ENCODE results near the gene FCN1. TPM values are rescaled to one million over a fixed set of nuclear protein-coding genes. Genes with fewer than 3 reads are reported as not detected.

Gene FCN1
- total and polyA plus RNA-seq, 4 donors, result 0.08 to 13.8 (median 0.87) TPM

DNA sequence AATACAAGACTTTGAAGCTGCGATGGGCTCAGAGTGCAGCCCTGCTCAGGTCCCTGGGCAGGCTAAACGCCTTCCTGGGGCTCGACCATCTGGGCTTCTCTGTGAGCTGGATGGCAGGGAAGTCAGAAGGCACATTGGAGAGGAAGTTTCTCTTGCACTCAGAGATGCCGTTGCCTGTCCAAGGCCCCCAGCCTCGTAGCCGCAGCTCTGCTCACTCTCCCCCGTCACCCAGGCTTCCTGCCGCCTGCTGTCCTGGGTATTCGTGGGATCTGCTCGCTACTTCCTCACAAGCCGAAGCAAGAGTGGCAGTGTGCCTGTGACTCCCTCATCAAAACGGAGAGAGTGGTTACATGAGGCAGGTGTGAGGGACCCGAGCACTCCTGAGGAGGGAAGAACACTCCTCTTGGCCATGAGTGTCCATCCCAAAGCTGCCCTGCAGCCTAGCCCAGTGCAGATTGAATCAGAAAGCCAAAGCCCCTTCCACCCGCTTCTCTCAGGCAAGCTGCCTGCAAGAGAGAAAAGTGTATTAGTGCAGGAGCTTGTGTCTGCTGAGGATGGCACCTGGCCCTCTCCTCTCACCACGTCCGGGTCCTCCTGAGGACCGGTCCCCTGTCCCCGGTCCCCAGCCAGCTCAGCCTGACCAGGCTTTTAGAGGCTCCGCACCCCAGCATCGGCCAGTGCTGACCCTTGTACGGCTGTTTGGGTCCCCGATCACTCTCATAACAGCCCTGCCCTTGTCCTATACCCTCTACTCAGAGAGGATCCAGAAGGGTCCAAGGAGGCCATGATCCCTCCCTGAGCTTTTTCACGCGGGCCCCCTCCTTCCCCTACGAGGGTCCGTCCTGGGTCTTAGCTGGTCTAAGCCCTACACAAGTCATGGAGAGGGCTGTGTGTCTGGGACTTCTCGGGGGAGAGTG lies 29.8 kb downstream of the FCN1 start:
- H3K36me3 ChIP-seq (ENCODE audit: control insufficient read depth, insufficient read depth, low read length), result no peaks in the 10 kb centered on the region
- H3K4me1 ChIP-seq (ENCODE audit: control insufficient read depth, insufficient read depth, low read length), result no peaks in the 10 kb centered on the region
- WGBS (ENCODE audit: insufficient coverage), result 74% methylated on average over 22 of the region's 27 CpGs
- no peaks in the 10 kb centered on the region for H3K9me3 ChIP-seq (ENCODE audit: control insufficient read depth, insufficient read depth, low read length)
- no peaks in the 10 kb centered on the region for H3K27me3 ChIP-seq (ENCODE audit: control insufficient read depth, insufficient read depth, low read length)
- DNase-seq (ENCODE audit: low read depth in 4 of 6, low spot score in 6 of 6), result no peak
- H3K4me3 ChIP-seq (ENCODE audit: low read depth, low read length), result no peak overlapping the region
- no peak overlapping the region for H3K27ac ChIP-seq (ENCODE audit: low read depth, low read length)

GRCh38 chr9:134887219-134887618 lies 30.5 kb downstream of the FCN1 start:
- H3K36me3 ChIP-seq (ENCODE audit: control insufficient read depth, insufficient read depth, low read length), result no peaks in the 10 kb centered on the region
- H3K27ac ChIP-seq (ENCODE audit: low read depth, low read length), result no peak overlapping the region
- no peak for DNase-seq (ENCODE audit: low read depth in 4 of 6, low spot score in 6 of 6)
- WGBS (ENCODE audit: insufficient coverage), result 90% methylated on average over 7 of the region's 10 CpGs
- no peaks in the 10 kb centered on the region for H3K9me3 ChIP-seq (ENCODE audit: control insufficient read depth, insufficient read depth, low read length)
- H3K4me3 ChIP-seq (ENCODE audit: low read depth, low read length), result no peak overlapping the region
- no peaks in the 10 kb centered on the region for H3K27me3 ChIP-seq (ENCODE audit: control insufficient read depth, insufficient read depth, low read length)
- no peaks in the 10 kb centered on the region for H3K4me1 ChIP-seq (ENCODE audit: control insufficient read depth, insufficient read depth, low read length)

GRCh38 chr9:134886413-134886913 lies 31.2 kb downstream of the FCN1 start:
- Histone ChIP-seq H3K9me3 (ENCODE audit: control insufficient read depth, insufficient read depth, low read length) (no peaks in the 10 kb centered on the region), H3K27ac (ENCODE audit: low read depth, low read length) (no peak overlapping the region), H3K27me3 (ENCODE audit: control insufficient read depth, insufficient read depth, low read length) (no peaks in the 10 kb centered on the region), H3K4me3 (ENCODE audit: low read depth, low read length) (no peak overlapping the region), H3K4me1 (ENCODE audit: control insufficient read depth, insufficient read depth, low read length) (no peaks in the 10 kb centered on the region), H3K36me3 (ENCODE audit: control insufficient read depth, insufficient read depth, low read length) (no peaks in the 10 kb centered on the region)
- no peak for DNase-seq (ENCODE audit: low read depth in 4 of 6, low spot score in 6 of 6)
- 92% methylated on average over 6 of the region's 11 CpGs for WGBS (ENCODE audit: insufficient coverage)

DNA sequence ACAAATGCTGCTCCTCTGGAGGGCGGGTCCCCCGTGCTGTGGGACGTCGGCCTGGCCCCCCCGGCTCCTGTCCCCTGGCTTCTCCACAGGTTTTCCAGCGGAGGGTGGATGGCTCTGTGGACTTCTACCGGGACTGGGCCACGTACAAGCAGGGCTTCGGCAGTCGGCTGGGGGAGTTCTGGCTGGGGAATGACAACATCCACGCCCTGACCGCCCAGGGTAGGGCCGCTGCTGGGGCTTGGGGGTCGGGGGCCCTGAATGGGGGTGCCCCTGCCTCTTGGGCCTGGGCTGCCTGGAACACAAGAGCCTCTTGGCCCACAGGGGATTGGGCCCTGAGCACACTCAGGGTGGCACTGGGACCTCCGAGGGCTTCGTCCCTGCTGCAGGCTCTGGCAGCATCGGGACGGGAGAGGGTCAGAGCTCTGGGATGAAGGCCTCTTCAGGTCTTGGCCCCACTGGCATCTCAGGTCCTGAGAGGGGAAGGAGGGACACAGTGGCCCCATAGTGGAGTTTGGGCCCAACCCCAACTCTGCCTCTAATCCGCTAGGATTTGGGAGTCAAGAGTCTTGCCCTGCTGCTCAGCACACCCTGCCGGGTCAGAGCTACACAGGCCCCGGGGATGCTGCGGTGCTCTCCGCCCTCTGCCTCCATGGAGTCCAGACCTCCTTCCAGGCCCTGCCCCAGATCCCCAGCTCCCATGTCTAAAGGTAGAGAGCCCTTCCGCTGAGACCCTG lies 31.9 kb downstream of the FCN1 start:
- Histone ChIP-seq H3K4me3 (ENCODE audit: low read depth, low read length) (no peak overlapping the region), H3K27ac (ENCODE audit: low read depth, low read length) (no peak overlapping the region), H3K36me3 (ENCODE audit: control insufficient read depth, insufficient read depth, low read length) (no peaks in the 10 kb centered on the region), H3K4me1 (ENCODE audit: control insufficient read depth, insufficient read depth, low read length) (no peaks in the 10 kb centered on the region), H3K9me3 (ENCODE audit: control insufficient read depth, insufficient read depth, low read length) (no peaks in the 10 kb centered on the region), H3K27me3 (ENCODE audit: control insufficient read depth, insufficient read depth, low read length) (no peaks in the 10 kb centered on the region)
- WGBS (ENCODE audit: insufficient coverage), result 86% methylated on average over 24 of the region's 24 CpGs
- DNase-seq (ENCODE audit: low read depth in 4 of 6, low spot score in 6 of 6), result no peak

DNA sequence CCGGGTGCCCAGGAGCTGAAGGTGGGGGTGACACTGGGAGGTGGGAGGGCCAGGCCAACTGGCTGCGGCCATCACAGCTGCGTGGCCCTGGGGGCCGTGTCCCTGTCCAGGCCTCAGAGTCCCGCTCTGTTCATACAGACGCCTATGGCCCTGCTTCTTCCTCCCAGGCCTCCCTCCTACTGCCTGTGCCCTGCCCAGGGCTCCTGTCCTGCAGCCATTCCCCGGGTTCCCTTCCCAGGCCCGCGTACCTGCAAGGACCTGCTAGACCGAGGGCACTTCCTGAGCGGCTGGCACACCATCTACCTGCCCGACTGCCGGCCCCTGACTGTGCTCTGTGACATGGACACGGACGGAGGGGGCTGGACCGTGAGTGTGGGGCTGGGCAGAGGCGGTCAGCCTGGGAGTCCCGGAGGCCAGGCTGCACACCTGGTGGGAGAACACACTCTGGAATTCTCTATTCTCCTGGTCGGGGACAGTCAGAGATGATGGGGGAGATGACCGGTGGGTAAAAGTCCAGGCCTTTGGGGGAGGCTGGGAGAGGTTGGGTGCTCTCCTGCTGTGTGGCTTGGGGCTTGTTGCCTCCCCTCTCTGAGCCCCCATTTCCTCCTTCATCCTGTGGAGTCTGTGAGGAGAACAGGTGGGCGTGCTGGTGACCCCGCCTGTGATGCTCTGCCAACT lies 32.6 kb downstream of the FCN1 start:
- no peaks in the 10 kb centered on the region for H3K36me3 ChIP-seq (ENCODE audit: control insufficient read depth, insufficient read depth, low read length)
- no peak for DNase-seq (ENCODE audit: low read depth in 4 of 6, low spot score in 6 of 6)
- peaks cover 6% of the 10 kb centered on the region for H3K4me1 ChIP-seq (ENCODE audit: control insufficient read depth, insufficient read depth, low read length)
- H3K27ac ChIP-seq (ENCODE audit: low read depth, low read length), result no peak overlapping the region
- no peaks in the 10 kb centered on the region for H3K27me3 ChIP-seq (ENCODE audit: control insufficient read depth, insufficient read depth, low read length)
- no peaks in the 10 kb centered on the region for H3K9me3 ChIP-seq (ENCODE audit: control insufficient read depth, insufficient read depth, low read length)
- WGBS (ENCODE audit: insufficient coverage), result 96% methylated on average over 14 of the region's 22 CpGs
- H3K4me3 ChIP-seq (ENCODE audit: low read depth, low read length), result no peak overlapping the region

DNA sequence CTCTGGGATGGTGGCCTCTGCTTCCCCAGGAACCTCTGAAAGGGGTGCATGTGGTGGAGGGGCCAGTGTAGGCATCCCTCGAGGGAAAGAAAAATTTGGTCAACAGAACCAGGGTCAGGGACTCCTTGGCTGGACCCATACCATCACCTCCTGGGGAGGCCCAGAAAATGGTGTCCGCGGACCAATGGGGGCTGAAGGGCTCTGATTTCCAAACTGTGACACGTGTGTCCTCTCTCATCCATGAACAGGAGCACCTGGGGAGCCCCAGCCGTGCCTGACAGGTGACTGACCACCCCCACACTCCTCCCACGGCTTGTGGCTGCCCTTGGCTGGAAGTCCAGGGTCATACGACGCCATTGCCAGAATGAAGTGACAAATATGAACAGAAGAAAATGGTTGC lies 33.2 kb downstream of the FCN1 start:
- H3K9me3 ChIP-seq (ENCODE audit: control insufficient read depth, insufficient read depth, low read length), result no peaks in the 10 kb centered on the region

GRCh38 chr9:134883040-134883782 lies 34.5 kb downstream of the FCN1 start:
- WGBS (ENCODE audit: insufficient coverage), result 94% methylated on average over 18 of the region's 18 CpGs
- H3K36me3 ChIP-seq (ENCODE audit: control insufficient read depth, insufficient read depth, low read length), result no peaks in the 10 kb centered on the region

More for the DNA sequence above, 33.2 kb downstream of the FCN1 start:
- H3K27me3 ChIP-seq (ENCODE audit: control insufficient read depth, insufficient read depth, low read length), result no peaks in the 10 kb centered on the region
- no peak for DNase-seq (ENCODE audit: low read depth in 4 of 6, low spot score in 6 of 6)
- H3K27ac ChIP-seq (ENCODE audit: low read depth, low read length), result no peak overlapping the region
- WGBS (ENCODE audit: insufficient coverage), result 90% methylated on average over 3 of the region's 8 CpGs
- peaks cover 6% of the 10 kb centered on the region for H3K4me1 ChIP-seq (ENCODE audit: control insufficient read depth, insufficient read depth, low read length)
- no peaks in the 10 kb centered on the region for H3K36me3 ChIP-seq (ENCODE audit: control insufficient read depth, insufficient read depth, low read length)
- H3K4me3 ChIP-seq (ENCODE audit: low read depth, low read length), result no peak overlapping the region

GRCh38 chr9:134882204-134882785 lies 35.4 kb downstream of the FCN1 start:
- WGBS (ENCODE audit: insufficient coverage), result 87% methylated on average over 3 of the region's 3 CpGs
- H3K4me3 ChIP-seq (ENCODE audit: low read depth, low read length), result no peak overlapping the region
- DNase-seq (ENCODE audit: low read depth in 4 of 6, low spot score in 6 of 6), result no peak
- H3K27ac ChIP-seq (ENCODE audit: low read depth, low read length), result no peak overlapping the region
- H3K36me3 ChIP-seq (ENCODE audit: control insufficient read depth, insufficient read depth, low read length), result no peaks in the 10 kb centered on the region
- H3K4me1 ChIP-seq (ENCODE audit: control insufficient read depth, insufficient read depth, low read length), result peaks cover 6% of the 10 kb centered on the region
- H3K27me3 ChIP-seq (ENCODE audit: control insufficient read depth, insufficient read depth, low read length), result no peaks in the 10 kb centered on the region
- H3K9me3 ChIP-seq (ENCODE audit: control insufficient read depth, insufficient read depth, low read length), result no peaks in the 10 kb centered on the region

More at GRCh38 chr9:134883040-134883782, 34.5 kb downstream of the FCN1 start:
- DNase-seq (ENCODE audit: low read depth in 4 of 6, low spot score in 6 of 6), result no peak
- Histone ChIP-seq H3K27ac (ENCODE audit: low read depth, low read length) (no peak overlapping the region), H3K27me3 (ENCODE audit: control insufficient read depth, insufficient read depth, low read length) (no peaks in the 10 kb centered on the region), H3K4me1 (ENCODE audit: control insufficient read depth, insufficient read depth, low read length) (peaks cover 6% of the 10 kb centered on the region), H3K9me3 (ENCODE audit: control insufficient read depth, insufficient read depth, low read length) (no peaks in the 10 kb centered on the region), H3K4me3 (ENCODE audit: low read depth, low read length) (no peak overlapping the region)

DNA sequence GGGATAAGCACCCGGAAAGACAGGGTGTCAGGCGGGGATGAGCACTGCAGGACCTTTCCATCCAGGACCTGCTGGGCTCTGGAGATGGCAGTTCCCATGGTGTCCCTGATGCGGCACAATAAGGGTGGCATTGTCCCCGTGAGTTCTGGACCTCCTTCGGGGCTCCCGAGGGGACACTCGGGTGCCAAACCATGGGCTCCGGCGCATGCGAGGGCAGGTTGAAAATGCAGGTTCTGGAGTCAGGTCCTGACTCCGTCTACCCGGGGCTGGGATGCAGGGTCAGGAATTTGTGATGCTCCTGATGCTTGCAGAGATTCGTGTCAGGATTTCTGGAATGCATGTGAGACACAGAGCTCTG lies 36.4 kb downstream of the FCN1 start:
- H3K9me3 ChIP-seq (ENCODE audit: control insufficient read depth, insufficient read depth, low read length), result no peaks in the 10 kb centered on the region
- 95% methylated on average over 13 of the region's 13 CpGs for WGBS (ENCODE audit: insufficient coverage)
- no peaks in the 10 kb centered on the region for H3K27me3 ChIP-seq (ENCODE audit: control insufficient read depth, insufficient read depth, low read length)
- no peaks in the 10 kb centered on the region for H3K36me3 ChIP-seq (ENCODE audit: control insufficient read depth, insufficient read depth, low read length)
- no peak for DNase-seq (ENCODE audit: low read depth in 4 of 6, low spot score in 6 of 6)
- peaks cover 6% of the 10 kb centered on the region for H3K4me1 ChIP-seq (ENCODE audit: control insufficient read depth, insufficient read depth, low read length)
- H3K4me3 ChIP-seq (ENCODE audit: low read depth, low read length), result no peak overlapping the region
- no peak overlapping the region for H3K27ac ChIP-seq (ENCODE audit: low read depth, low read length)
